Activated naive CD8-positive, alpha-beta T cell (primary cell): ENCODE measurements around the gene MEP1A.
"Not testable (repeated sequence)": the region's sequence is repeated elsewhere in the genome, so short reads cannot be mapped to it uniquely, and the experiment has no call there.

Experiments used
- H3K27ac Mint-ChIP-seq: one replicate; pipeline ENCODE4 v1.8.0; 2021; ENCODE audit warnings: mixed read lengths
- H3K27me3 Mint-ChIP-seq: one replicate; pipeline ENCODE4 v1.8.0; 2021; ENCODE audit warnings: mixed read lengths
- H3K36me3 Mint-ChIP-seq: one replicate; pipeline ENCODE4 v1.8.0; 2021; ENCODE audit warnings: mixed read lengths
- H3K4me1 Mint-ChIP-seq: one replicate; pipeline ENCODE4 v1.8.0; 2021; ENCODE audit warnings: low read depth, mixed read lengths
- H3K4me3 Mint-ChIP-seq: one replicate; pipeline ENCODE4 v1.8.0; 2021; ENCODE audit warnings: mild to moderate bottlenecking, mixed read lengths
- H3K9me3 Mint-ChIP-seq: one replicate; pipeline ENCODE4 v1.8.0; 2021; ENCODE audit warnings: low read depth, mixed read lengths

Gene MEP1A

GRCh38 chr6:46793138-46793537 is at the start of gene MEP1A:
Gene MEP1A (plus strand): TSS chr6:46793389. CDS start chr6:46793399, 10 bp downstream.
- Mint-ChIP-seq H3K4me1 (no peaks in the 10 kb centered on the region), H3K27me3 (peaks cover 4% of the 10 kb centered on the region), H3K27ac (no peak within 1 kb of the TSS), H3K36me3 (no peaks in the 10 kb centered on the region), H3K9me3 (no peaks in the 10 kb centered on the region), H3K4me3 (no peak within 1 kb of the TSS)

GRCh38 chr6:46743425-46744158 is 49.6 kb upstream of the MEP1A start:
- no peaks in the 10 kb centered on the region for H3K4me1 Mint-ChIP-seq
- no peaks in the 10 kb centered on the region for H3K9me3 Mint-ChIP-seq
- H3K27me3 Mint-ChIP-seq: peaks cover 14% of the 10 kb centered on the region
- H3K4me3 Mint-ChIP-seq: no peak overlapping the region
- no peaks in the 10 kb centered on the region for H3K36me3 Mint-ChIP-seq
- H3K27ac Mint-ChIP-seq: no peak overlapping the region

DNA sequence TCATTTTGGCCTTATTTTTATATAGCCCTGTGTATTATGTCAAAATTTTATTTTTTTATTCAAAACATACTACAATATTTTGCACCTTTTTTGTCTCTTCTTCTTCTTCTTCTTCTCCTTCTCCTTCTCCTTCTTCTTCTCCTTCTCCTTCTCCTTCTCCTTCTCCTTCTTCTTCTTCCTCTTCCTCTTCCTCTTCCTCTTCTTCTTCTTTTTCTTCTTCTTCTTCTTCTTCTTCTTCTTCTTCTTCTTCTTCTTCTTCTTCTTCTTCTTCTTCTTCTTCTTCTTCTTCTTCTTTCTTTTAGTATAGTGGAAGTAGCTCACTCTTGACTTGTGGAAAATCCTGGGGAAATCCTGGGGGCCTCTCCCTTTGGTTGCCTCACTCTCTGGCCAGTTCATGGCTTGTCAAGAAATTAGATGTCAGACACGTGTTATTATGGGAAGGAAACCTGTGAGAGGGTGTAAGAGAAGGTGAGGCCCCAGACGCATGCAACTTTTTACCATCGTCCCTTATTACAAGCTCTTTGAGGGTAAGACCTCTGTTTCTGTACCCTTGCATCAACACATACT is 48.9 kb upstream of the MEP1A start:
- not testable (repeated sequence) for H3K4me1 Mint-ChIP-seq, H3K36me3 Mint-ChIP-seq, H3K27ac Mint-ChIP-seq, H3K4me3 Mint-ChIP-seq, H3K9me3 Mint-ChIP-seq
- peaks cover 14% of the 10 kb centered on the region for H3K27me3 Mint-ChIP-seq

DNA sequence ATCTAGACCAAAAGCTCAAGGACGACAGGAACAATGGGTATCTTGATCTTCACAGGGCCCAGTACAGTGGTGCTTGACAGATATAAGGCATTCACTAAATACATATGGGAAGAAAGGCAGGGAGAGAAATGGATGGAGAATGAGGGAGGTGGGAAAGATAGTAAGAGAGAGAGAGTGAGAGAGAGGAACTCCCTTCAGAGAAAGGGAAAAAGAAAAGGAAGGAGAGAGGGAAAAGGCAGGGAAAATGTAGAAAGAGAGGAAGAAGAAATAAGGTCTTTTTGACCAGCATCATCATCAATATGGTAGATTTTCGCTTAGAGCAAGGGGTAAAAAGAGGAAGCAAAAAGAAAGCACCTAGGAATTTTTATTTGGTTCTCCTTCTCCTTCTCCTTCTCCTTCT is 47.2 kb upstream of the MEP1A start:
- no peaks in the 10 kb centered on the region for H3K4me1 Mint-ChIP-seq
- H3K27me3 Mint-ChIP-seq: peaks cover 14% of the 10 kb centered on the region
- no peaks in the 10 kb centered on the region for H3K36me3 Mint-ChIP-seq
- H3K27ac Mint-ChIP-seq: no peak overlapping the region
- H3K4me3 Mint-ChIP-seq: no peak overlapping the region
- no peaks in the 10 kb centered on the region for H3K9me3 Mint-ChIP-seq

DNA sequence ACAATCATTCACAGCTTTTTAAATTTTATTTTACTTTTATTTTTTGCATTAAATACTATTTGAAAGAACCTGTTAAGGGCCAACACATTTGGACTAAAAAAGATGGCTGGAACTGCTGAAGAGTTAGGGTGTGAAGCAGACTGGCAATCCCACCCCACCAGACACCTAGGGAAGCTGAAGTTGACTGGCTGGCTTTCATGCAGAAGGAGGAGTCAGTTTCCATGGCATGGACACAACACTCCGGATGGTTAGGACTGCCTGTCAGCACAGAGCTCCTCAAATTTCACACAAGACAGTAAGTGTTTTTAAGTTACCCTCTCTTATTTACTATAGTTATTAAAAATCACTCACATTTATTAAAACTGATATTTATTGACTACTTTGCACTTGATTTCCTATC is 46.5 kb upstream of the MEP1A start, which contains the start of gene ANKRD66:
TSS of gene ANKRD66 (plus strand) at position 238 of the 400 bp plus-strand sequence. CDS start 5,016 bp downstream, outside the sequence.
- H3K36me3 Mint-ChIP-seq: no peaks in the 10 kb centered on the region
- H3K4me3 Mint-ChIP-seq: no peak within 1 kb of the TSS
- H3K9me3 Mint-ChIP-seq: no peaks in the 10 kb centered on the region
- no peak within 1 kb of the TSS for H3K27ac Mint-ChIP-seq
- peaks cover 14% of the 10 kb centered on the region for H3K27me3 Mint-ChIP-seq
- no peaks in the 10 kb centered on the region for H3K4me1 Mint-ChIP-seq

DNA sequence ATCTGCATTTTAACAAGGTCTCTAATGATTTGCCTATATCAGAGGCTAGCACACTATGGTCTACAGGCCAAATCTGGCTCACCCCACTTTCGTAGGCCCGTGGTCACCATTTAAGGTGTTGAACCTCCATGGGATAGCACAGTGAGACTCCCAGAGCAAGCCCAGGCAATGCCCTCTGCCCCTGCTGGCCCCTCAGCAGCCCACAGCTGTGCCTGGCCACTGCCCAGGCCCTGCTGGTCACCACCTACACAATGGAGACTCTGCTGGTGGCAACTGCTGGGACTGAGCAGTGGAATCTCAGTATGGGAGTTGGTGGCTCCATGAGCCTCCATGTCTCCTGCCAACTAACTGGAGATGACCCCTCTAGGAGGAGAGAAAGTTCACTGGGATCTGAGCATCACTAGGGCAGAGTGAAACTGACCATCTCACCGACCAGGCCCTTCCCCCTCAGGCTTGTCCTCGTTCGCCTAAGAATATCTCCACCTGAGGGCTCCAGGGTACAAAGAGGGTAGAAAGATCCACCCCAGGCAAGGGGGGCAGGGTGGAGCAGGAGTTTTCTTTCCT is 44.2 kb upstream of the MEP1A start:
- no peaks in the 10 kb centered on the region for H3K36me3 Mint-ChIP-seq
- no peaks in the 10 kb centered on the region for H3K9me3 Mint-ChIP-seq
- H3K27me3 Mint-ChIP-seq: peaks cover 11% of the 10 kb centered on the region
- no peak overlapping the region for H3K4me3 Mint-ChIP-seq
- no peaks in the 10 kb centered on the region for H3K4me1 Mint-ChIP-seq
- no peak overlapping the region for H3K27ac Mint-ChIP-seq

DNA sequence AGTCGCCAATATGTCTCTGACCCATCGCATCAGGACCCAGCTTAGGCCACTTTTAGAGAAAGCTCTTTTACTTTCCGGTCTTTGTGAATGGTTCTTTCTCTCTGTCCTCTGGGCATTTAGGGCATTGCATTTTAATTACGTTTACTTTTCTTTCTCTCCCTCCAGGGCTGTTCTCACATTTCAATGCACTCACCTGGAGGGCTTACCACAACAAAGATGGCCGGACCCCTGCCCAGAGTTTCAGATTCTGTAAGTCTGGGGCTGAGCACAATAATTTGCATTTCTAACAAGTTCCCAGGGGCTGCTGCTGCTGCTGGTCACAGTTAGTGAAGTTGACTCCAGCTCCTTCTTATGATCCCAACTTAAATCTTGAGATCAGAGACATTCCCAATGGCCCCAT is 43.5 kb upstream of the MEP1A start:
- Mint-ChIP-seq H3K36me3 (no peaks in the 10 kb centered on the region), H3K4me3 (no peak overlapping the region), H3K9me3 (no peaks in the 10 kb centered on the region), H3K4me1 (no peaks in the 10 kb centered on the region), H3K27me3 (peaks cover 10% of the 10 kb centered on the region), H3K27ac (no peak overlapping the region)

GRCh38 chr6:46751658-46752057 is 41.5 kb upstream of the MEP1A start:
- H3K27me3 Mint-ChIP-seq: no peaks in the 10 kb centered on the region
- no peaks in the 10 kb centered on the region for H3K9me3 Mint-ChIP-seq
- H3K36me3 Mint-ChIP-seq: no peaks in the 10 kb centered on the region
- H3K4me1 Mint-ChIP-seq: no peaks in the 10 kb centered on the region
- no peak overlapping the region for H3K4me3 Mint-ChIP-seq
- H3K27ac Mint-ChIP-seq: no peak overlapping the region

- Mint-ChIP-seq H3K4me3 (no peak overlapping the region), H3K27ac (no peak overlapping the region), H3K4me1 (no peaks in the 10 kb centered on the region), H3K36me3 (no peaks in the 10 kb centered on the region), H3K27me3 (no peaks in the 10 kb centered on the region), H3K9me3 (no peaks in the 10 kb centered on the region)
Measured at GRCh38 chr6:46755865-46756264, 37.3 kb upstream of the MEP1A start.

DNA sequence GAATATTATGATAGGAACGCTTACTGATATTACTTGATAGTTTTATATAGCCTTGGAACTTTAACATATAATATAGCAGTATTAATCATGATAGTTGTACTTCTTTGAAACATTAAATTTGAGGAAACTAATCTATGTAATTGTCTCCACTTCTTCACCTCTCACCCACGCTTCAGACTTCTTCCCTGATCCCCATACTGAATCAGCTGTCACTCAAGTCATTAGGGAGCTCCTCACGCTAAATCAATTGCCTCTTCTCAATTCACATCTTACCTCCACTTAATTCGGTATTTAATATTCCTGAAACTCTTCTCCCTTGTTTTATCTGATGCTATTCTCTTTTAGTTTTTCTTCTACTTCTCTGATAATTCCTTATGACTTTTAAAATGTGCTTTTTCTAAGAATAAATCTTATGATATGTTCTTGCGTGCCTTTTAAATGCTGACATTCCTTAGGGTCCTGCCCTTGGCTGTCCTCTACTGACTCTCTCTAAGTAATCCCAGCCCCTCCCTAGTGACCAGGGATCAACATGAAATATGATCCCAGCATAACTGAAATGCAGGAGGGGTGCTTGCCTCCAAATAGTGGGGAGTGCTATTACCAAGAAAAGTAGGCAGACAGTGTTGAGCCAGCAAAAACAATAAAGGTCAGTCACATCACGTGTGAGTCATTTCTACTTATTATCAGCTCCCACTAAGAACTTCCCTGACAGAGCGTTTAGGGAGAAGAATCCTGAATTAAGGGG is 36.5 kb upstream of the MEP1A start:
- no peaks in the 10 kb centered on the region for H3K36me3 Mint-ChIP-seq
- no peak overlapping the region for H3K27ac Mint-ChIP-seq
- no peak overlapping the region for H3K4me3 Mint-ChIP-seq
- no peaks in the 10 kb centered on the region for H3K27me3 Mint-ChIP-seq
- H3K9me3 Mint-ChIP-seq: no peaks in the 10 kb centered on the region
- no peaks in the 10 kb centered on the region for H3K4me1 Mint-ChIP-seq

GRCh38 chr6:46757214-46757596 is 36.0 kb upstream of the MEP1A start:
- Mint-ChIP-seq H3K27ac (no peak overlapping the region), H3K27me3 (no peaks in the 10 kb centered on the region), H3K4me1 (no peaks in the 10 kb centered on the region), H3K36me3 (no peaks in the 10 kb centered on the region), H3K4me3 (no peak overlapping the region), H3K9me3 (no peaks in the 10 kb centered on the region)

- H3K27ac Mint-ChIP-seq: no peak overlapping the region
- H3K9me3 Mint-ChIP-seq: no peaks in the 10 kb centered on the region
- no peaks in the 10 kb centered on the region for H3K36me3 Mint-ChIP-seq
- no peak overlapping the region for H3K4me3 Mint-ChIP-seq
- H3K4me1 Mint-ChIP-seq: no peaks in the 10 kb centered on the region
- no peaks in the 10 kb centered on the region for H3K27me3 Mint-ChIP-seq
Measured at GRCh38 chr6:46758960-46759753, 34.0 kb upstream of the MEP1A start.

- no peaks in the 10 kb centered on the region for H3K36me3 Mint-ChIP-seq
- no peaks in the 10 kb centered on the region for H3K27me3 Mint-ChIP-seq
- H3K27ac Mint-ChIP-seq: no peak overlapping the region
- no peak overlapping the region for H3K4me3 Mint-ChIP-seq
- H3K4me1 Mint-ChIP-seq: no peaks in the 10 kb centered on the region
- H3K9me3 Mint-ChIP-seq: no peaks in the 10 kb centered on the region
Measured at GRCh38 chr6:46760925-46761324, 32.3 kb upstream of the MEP1A start.

DNA sequence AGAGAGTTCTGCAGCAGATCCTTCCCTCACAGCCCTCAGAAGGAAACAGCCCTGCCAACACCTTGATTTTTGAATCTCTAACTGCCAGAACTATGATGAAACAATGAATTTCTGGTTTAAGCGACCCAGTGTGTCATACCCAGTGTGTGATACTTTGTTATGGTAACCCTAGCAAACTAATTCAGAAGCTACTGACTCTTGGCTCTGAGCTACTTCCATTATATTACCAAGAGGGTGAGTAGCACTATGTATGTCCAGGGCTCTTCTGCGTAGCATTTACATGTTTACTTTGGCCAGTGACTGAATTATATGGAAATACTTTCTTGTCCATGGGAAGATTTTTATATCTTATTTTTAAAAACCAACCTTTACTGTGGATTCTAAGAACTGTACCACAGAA is 29.7 kb upstream of the MEP1A start:
- Mint-ChIP-seq H3K36me3 (no peaks in the 10 kb centered on the region), H3K27ac (no peak overlapping the region), H3K27me3 (peaks cover under 1% of the 10 kb centered on the region), H3K9me3 (peaks cover 7% of the 10 kb centered on the region), H3K4me1 (no peaks in the 10 kb centered on the region), H3K4me3 (no peak overlapping the region)

- not testable (repeated sequence) for H3K27ac Mint-ChIP-seq, H3K36me3 Mint-ChIP-seq, H3K9me3 Mint-ChIP-seq
Measured at GRCh38 chr6:46764280-46764679, 28.9 kb upstream of the MEP1A start.

More at GRCh38 chr6:46764280-46764679, 28.9 kb upstream of the MEP1A start:
- H3K4me3 Mint-ChIP-seq, H3K4me1 Mint-ChIP-seq, H3K27me3 Mint-ChIP-seq: not testable (repeated sequence)
